GM06990 (cell line): ENCODE data around the gene AFF3.

ENCODE experiments used
- DNase-seq: peaks from one replicate; pipeline ENCODE4 v3.0.0-alpha.2; 2011; ENCODE audit not compliant: insufficient read length; ENCODE audit errors: extremely low read depth
- H3K27me3 ChIP-seq: replicated peaks from 2 replicates; pipeline ENCODE4 v1.6.0; 2011; ENCODE audit warnings: low read length; ENCODE audit not compliant: control insufficient read depth, insufficient read depth
- H3K36me3 ChIP-seq: 2 replicates; pipeline ENCODE4 v1.5.1; 2011; ENCODE audit warnings: low read length; ENCODE audit not compliant: control insufficient read depth, insufficient read depth
- H3K4me3 ChIP-seq: replicated peaks from 2 replicates; pipeline ENCODE4 v1.5.1; 2011; ENCODE audit warnings: low read depth, mild to moderate bottlenecking, control low read depth, low read length
- CTCF ChIP-seq: IDR thresholded peaks from 2 replicates; pipeline ENCODE4 v1.5.1; 2011; ENCODE audit warnings: low read length, control low read depth, mild to moderate bottlenecking, inconsistent platforms; ENCODE audit not compliant: insufficient read depth, poor library complexity, severe bottlenecking

AFF3 gene

GRCh38 chr2:99970292-99970868, 172.0 kb downstream of the AFF3 start:
- H3K36me3 ChIP-seq, result no peaks in the 10 kb centered on the region
- H3K27me3 ChIP-seq, result no peaks in the 10 kb centered on the region
- no peak overlapping the region for H3K4me3 ChIP-seq
- TF ChIP-seq CTCF, result no peak
- no peak for DNase-seq

GRCh38 chr2:99961196-99961913, 181.0 kb downstream of the AFF3 start:
- no peak overlapping the region for H3K4me3 ChIP-seq
- H3K27me3 ChIP-seq, result no peaks in the 10 kb centered on the region
- H3K36me3 ChIP-seq, result no peaks in the 10 kb centered on the region
- no peak for TF ChIP-seq CTCF
- no peak for DNase-seq

GRCh38 chr2:99960790-99961189, 181.6 kb downstream of the AFF3 start:
- Histone ChIP-seq H3K36me3 (no peaks in the 10 kb centered on the region), H3K27me3 (no peaks in the 10 kb centered on the region), H3K4me3 (no peak overlapping the region)
- DNase-seq, result no peak
- no peak for TF ChIP-seq CTCF

GRCh38 chr2:99960291-99960690, 182.1 kb downstream of the AFF3 start:
- no peaks in the 10 kb centered on the region for H3K36me3 ChIP-seq
- H3K4me3 ChIP-seq, result no peak overlapping the region
- TF ChIP-seq CTCF, result no peak
- H3K27me3 ChIP-seq, result no peaks in the 10 kb centered on the region
- no peak for DNase-seq

- H3K4me3 ChIP-seq, result no peak overlapping the region
- no peaks in the 10 kb centered on the region for H3K27me3 ChIP-seq
- no peak for DNase-seq
- no peak for TF ChIP-seq CTCF
- no peaks in the 10 kb centered on the region for H3K36me3 ChIP-seq
Measured at GRCh38 chr2:99959261-99960014, 183.0 kb downstream of the AFF3 start.
